DMS79 (cell line): ENCODE measurements around the gene IDH3B.
"Not testable (repeated sequence)": the region's sequence is repeated elsewhere in the genome, so short reads cannot be mapped to it uniquely, and the experiment has no call there.

ENCODE experiments used
- DNase-seq: peaks from one replicate; lab custom pipeline; 2025; lab: John Stamatoyannopoulos, UW

Gene IDH3B

DNA sequence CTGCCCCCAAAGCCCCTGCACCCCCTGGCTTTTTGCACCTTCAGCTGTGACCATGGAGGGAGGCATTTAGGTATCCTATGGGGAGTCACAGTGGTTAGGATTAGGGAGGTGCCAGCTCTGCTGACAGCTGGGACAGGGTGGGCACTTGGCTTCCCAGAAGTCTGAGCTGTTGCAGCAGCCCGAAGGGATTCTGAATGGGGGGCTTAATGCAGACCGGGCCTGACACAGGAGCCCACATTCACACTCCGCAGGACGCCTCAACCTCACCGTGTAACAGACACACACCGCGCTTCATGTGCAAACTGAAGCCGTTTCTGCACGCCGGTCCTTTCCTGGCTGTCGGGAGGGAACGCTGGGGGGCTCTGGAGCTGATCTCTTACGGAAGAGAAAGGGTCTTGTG is 30.5 kb upstream of the IDH3B start:
- DNase-seq: no peak

DNA sequence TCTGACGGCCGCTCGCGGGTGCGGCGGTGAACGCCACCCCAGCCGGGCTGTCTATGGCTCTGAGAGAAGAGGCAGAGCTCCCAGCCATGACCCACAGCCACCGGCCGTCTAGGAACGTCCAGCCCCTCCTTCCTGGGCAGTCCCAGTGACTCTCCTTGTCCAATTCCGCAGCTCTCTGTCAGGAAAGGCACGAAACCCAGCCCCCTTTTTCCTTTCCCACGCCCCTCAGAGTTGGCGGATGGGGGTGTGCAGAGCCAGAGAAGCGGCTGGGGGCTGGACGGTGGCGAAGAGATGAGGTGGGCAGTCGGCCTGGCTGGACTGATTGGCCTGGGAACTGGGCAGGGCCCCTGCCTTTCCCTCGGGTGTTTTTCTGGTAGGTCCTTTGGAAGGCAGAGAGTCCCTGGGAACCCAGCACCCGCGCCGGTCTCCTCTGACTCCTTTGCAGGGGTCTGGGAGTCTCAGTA is 30.0 kb upstream of the IDH3B start:
- no peak for DNase-seq

GRCh38 chr20:2693286-2694007 is 29.4 kb upstream of the IDH3B start:
- no peak for DNase-seq

GRCh38 chr20:2692886-2693285 is 28.9 kb upstream of the IDH3B start:
- DNase-seq: no peak

DNA sequence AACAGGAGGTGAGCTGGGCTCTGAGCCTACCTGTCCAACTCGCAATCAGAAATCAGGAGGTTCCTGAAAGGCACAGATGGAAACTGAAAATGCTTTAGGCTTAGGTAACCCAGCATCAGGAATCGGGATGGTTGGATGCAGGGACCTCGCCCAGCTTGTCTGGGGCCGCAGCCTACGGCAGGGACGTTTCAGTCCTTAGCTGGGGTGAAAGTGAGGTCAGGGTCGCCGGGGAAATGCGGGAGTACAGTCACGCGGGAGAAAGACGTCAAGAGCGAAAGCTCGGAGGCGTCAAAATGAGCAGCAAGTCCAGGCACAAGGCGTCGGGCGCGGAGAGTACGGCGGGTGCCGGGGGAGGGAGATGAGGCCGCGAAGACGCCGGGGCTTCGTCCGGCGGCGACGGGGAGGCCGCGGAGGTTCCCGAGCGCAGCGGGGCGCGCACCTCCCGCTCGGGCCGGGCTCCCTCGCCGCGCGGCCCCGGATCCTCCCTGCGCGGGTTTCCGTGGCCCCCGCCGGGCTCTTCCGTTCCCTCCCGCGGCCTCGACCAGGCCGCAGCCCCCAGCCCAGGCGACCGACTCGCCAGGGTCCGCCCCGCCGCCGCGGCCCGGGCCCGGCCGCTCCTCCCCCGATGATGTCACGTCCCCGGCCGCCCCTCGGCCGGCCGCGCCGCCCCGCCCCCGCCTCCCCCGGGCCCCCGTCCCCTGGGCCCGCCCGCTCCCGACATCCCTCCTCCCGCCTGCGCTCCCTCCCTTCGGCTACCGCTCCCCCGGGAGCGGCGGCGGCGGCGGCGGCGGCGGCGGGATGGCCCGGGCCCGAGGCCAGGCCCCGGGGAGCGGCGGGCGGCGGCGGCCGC is 28.2 kb upstream of the IDH3B start, which contains the start of gene EBF4:
Gene EBF4, plus strand, starts transcription at position 745 of the 850 bp plus-strand sequence. CDS start 866 bp downstream, outside the sequence.
- no peak for DNase-seq

DNA sequence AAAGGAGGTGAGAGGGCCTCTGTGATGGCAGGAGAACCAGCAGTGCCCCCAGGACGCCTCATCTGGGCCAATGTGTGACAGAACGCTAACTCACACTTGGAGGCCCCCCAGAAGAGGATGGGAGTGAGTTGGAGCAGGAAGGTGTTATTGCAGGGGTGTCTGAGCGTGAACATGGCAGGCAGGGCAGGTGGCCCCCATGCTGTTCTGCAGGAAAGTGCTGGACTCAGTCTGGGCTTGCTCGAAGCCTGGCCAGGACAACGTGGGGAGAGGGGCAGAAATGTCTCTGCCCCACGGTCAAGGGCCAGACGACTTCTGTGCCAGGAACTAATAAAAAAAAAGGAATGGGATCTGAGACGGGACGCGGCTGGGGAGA is 27.6 kb upstream of the IDH3B start:
- no peak for DNase-seq

- no peak for DNase-seq
Measured at GRCh38 chr20:2691127-2691526, 27.1 kb upstream of the IDH3B start.

- DNase-seq: peak; percentile 30
Measured at GRCh38 chr20:2690718-2691117, 26.7 kb upstream of the IDH3B start.

GRCh38 chr20:2690213-2690612 is 26.2 kb upstream of the IDH3B start:
- DNase-seq: no peak

DNA sequence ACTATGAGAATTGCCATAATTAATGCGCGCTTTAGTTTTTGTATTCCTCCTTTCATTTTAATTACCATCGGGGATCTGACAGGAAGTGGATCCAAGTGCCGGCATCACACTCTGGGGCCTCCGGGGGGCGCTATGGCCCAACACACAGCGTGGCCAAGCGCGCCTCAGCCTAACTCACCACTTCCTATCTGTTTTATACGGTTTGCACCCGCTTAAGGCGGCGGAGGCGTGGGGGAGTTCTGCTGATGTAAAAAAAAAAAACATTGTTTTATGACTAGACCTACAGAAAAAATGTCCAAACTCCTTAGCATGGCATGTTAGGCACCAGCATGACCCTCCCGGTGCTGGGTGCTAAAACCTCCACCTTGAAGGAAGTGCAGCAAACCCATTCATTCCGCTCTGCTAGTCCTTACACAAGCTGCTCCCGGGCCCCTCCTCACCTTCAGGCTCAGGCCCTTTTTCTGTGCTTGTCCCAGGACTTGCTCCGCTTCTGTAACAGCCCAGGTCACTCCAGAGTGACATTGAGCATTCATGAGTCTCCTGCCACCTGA is 24.1 kb upstream of the IDH3B start:
- DNase-seq: no peak

DNA sequence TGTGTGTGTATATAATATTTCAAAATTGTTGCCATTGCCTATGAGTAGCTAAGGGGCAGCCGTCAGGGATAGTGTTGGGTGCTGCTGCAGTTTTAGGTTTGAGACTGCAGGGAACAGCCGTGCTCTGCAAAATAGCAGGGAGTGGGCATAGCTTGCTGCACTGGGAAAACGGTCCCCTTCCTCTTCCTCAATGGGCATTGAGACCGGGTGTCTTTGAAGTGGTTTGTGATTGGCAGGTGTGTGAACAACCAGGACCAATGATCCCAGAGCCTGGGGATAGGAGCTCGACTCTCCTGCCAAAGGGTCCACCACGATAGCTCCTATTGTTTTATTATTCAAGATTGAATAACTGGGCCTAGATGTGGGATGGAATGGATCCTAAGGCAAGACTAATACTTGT is 23.5 kb upstream of the IDH3B start:
- DNase-seq: no peak

GRCh38 chr20:2684817-2685216 is 20.8 kb upstream of the IDH3B start:
- not testable (repeated sequence) for DNase-seq

- DNase-seq: not testable (repeated sequence)
Measured at GRCh38 chr20:2682040-2682439, 18.0 kb upstream of the IDH3B start.

- DNase-seq: no peak
Measured at GRCh38 chr20:2680046-2680445, 16.0 kb upstream of the IDH3B start.

DNA sequence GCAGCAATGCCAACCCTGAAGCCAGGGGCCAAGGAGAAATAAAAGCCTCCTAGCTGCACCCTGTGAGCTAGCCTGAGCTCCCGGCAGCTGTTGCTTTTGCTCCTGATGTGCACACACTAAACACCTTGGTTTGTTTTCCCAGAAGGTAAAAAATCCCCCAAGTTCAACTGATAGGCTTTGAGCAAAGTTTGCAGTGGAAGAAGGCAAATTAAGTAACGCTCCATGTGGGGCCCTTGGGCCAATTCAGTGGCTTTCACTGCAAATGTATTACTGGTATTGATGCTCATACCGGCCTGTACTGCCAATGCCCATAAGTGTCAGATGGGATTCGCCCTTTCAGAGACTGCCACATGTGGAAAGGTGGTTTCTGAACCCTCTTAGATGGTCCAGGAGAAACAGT is 9.4 kb upstream of the IDH3B start:
- no peak for DNase-seq

DNA sequence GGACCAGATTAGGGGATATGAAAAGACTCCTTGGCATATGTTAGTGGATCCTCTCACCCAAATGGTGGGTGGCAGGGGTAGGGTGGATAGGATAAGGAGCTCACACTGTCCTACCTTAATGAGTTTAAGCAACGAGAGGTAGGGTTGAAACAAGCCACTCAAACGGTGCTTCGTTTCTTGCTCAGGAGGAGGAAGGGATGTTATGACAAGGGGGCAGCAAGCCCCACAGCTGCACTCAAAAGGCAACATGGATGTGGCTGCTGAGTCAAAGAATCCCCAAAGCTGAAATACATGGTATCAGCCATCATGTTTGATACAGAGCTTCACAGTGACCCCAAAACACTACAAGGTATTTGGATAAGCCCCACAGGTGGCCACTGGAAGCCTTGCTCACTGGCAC is 8.4 kb upstream of the IDH3B start:
- no peak for DNase-seq

DNA sequence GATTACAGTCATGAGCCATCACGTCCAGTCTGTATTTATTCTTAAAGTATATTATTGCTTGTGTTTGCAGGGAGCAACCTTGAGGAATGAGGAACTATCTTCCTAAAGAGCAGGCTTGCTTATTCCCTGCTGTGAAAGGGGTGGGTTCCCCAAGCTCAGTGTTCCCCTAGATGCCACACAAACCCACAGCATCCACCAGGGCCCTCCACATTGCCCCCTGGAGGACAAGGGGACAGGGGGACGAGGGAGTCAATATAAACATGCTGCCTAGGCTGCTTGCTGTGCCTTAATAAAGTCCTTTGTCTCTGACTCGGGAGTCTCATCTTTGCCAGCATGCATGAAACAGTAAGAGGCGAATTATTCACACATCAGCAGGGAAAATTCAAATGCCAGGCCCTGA is 8.0 kb upstream of the IDH3B start:
- DNase-seq: no peak

GRCh38 chr20:2663364-2663886 is 591 bp downstream of the IDH3B start:
- DNase-seq: no peak

- DNase-seq: no peak
Measured at GRCh38 chr20:2659547-2659946, 4.5 kb downstream of the IDH3B start.

DNA sequence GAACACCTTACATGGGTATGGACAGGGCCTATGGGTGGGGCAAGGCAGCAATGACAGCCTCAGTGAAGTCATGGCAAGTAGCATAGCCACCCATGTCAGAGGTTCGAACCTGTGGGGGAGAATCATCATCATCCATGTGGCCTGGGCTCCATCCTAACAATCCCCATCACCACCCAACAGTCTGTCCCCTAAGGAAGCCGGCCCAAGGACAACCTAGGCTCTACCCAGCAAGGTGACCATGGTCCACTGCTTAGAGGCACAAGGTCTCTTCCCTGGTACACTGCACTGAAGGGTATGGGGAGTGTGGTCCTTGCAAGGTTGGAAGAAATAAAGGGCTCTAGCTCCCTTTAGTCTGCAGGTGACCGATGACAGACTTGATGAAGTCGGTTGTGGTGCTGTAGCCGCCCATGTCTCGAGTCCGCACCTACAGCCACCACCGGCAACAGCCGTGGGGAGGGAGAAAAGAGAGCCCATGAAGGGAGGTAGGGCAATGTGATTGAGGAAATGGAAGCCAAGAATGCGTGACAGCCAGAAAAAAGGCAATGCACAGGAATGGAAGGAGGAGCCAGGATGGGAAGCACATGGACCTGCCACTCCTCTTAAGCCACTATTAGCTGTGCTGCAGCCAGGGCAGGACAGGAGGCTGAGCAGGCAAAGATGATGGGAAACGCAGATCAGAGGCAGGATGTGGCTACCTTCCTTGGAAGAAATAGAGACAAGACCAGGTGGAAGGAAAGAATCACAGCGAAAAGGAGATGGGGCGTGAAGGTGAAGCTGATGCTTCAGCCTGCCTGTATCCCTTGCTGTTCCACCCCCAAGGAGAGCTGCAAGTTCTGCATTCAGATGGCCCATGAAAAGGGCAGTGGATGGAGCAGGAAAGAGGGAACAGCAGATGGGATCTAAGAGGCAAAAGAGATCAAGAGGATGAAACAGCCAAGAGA is 5.3 kb downstream of the IDH3B start:
- no peak for DNase-seq

- no peak for DNase-seq
Measured at GRCh38 chr20:2657674-2658073, 6.3 kb downstream of the IDH3B start.

DNA sequence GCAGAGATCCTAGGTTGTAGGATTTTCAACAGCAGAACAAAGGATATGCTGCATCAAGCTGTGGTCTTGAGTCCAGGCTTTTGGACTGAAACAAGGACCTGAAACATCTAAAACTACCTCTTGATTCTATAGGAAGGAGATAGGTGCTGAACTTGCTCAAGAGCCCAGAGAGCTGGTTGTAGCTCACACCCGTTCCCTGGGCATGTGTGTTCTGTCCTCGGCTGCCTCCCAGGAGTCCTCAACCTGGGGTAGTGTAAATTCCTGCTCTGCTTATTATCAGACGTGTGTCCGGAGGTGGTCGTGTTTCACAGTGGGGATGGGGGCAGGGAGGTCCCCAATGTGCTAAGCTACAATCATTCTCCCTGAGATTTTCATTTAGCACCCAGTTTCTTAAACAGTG is 6.8 kb downstream of the IDH3B start:
- DNase-seq: no peak
